ENCODE measurements around the gene DGKI. TPM values are rescaled to one million over a fixed set of nuclear protein-coding genes. Genes with fewer than 3 reads are reported as not detected.
A peak's percentile ranks its signal among the peaks of the same experiment; 100 is the strongest.

Gene DGKI
- total and polyA plus RNA-seq, 9 of the 15 experiments (the other 6 are each of a cell fraction or from before 2014, with no cell fraction given): 0.11 to 0.54 (median 0.15) TPM; not detected in 5

DNA sequence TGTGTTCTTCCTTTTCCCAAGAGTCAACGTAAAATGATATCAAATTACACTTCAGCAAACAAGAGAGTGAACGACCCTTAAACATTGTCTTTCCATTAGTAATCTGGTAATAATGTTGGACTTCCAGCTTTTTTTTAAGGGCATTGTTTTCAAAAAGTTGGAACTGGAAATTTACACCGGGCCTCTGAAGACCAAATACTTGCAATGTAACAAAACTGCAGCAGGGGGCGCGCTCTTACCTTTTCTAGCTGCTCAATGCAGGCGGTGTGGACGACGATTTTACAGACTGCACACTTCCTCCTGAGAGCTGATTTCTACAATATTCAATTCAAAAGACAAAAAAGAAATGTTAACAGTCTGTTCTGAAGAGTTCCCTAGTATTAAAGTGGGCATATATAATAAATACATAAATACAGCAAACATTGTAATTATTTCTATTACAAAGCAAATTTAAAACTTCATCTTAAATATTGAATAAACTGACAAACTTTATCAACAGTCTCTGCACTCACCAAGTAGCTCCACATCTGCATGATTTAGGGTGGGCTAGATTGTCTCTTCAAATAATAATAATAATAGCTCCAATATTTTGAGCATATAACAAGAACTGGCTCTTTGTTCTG lies 190.4 kb downstream of the DGKI start:
- Histone ChIP-seq H3K9me1 (ENCODE audit: control insufficient read depth, insufficient read depth, low read length) (no peaks in the 10 kb centered on the region), H4K20me1 (replicated peaks; ENCODE audit: control insufficient read depth, insufficient read depth, low read length) (no peaks in the 10 kb centered on the region), H3K36me3 (ENCODE audit: control insufficient read depth, insufficient read depth, low read length) (no peaks in the 10 kb centered on the region), H3K79me2 (ENCODE audit: control insufficient read depth, insufficient read depth, low read length) (no peaks in the 10 kb centered on the region), H3K27me3 (ENCODE audit: control insufficient read depth in 2 of 2, insufficient read depth in 2 of 2, low read length in 2 of 2) (peaks cover 6 to 20% of the 10 kb centered on the region in 2 experiments; a peak in 4 of 5 replicates), H3K4me3 (no peak overlapping the region), H3K9ac (ENCODE audit: insufficient read depth in 1 of 2, low read depth in 2 of 2, low read length in 2 of 2) (no peak overlapping the region), H3K4me1 (replicated peaks in 1 of 2; ENCODE audit: control insufficient read depth in 2 of 2, insufficient read depth in 2 of 2, low read length in 2 of 2) (no peaks in the 10 kb centered on the region), H3K4me2 (ENCODE audit: insufficient read depth, low read length) (no peak overlapping the region), H3K27ac (ENCODE audit: extremely low read depth, low read depth, low read length) (no peak overlapping the region), H3K9me3 (replicated peaks; ENCODE audit: control insufficient read depth, insufficient read depth, low read depth, low read length) (no peaks in the 10 kb centered on the region), H2AFZ (ENCODE audit: low read depth, low read length) (0 out of 2 replicates have a peak overlapping the region, but pooled peaks have one; percentile 0)
- FAIRE-seq (peak; percentile 87), ATAC-seq (peak; percentile 96), DNase-seq (ENCODE audit: extremely low read depth in 1 of 4, low spot score in 3 of 4) (peak; percentile 69 to 84 (median 74))
- 2% methylated on average over 8 of the region's 8 CpGs for WGBS (ENCODE audit: insufficient coverage, low coverage, missing lambda C conversion rate)
- POLR2A ChIA-PET: no interaction called here
- intact Hi-C loops (cut with micrococcal nuclease): loop anchor here (1.0 kb wide), 2 partner anchors 243 to 352 kb away; no protein-coding TSS in a partner anchor
- no TSS peak for BruUV-seq (replicated peaks)
- in situ Hi-C loops (cut with MboI): loop anchor here (5.0 kb wide), 2 partner anchors 241 to 351 kb away; no protein-coding TSS in a partner anchor
- CTCF ChIA-PET (ENCODE audit: low intra/inter-chr PET ratio): interaction anchor here (1.4 to 3.0 kb wide), 4 partner anchors 241 to 1083 kb away, joined by 3 to 24 read pairs (median 8); no protein-coding TSS in a partner anchor
- TF ChIP-seq BRF1 (IDR thresholded peaks at IDR 0.05; ENCODE audit: borderline replicate concordance, extremely low read depth, insufficient read length): no peak
- peak; percentile 91 to 93 for TF ChIP-seq RAD21 (CRISPR knock-in tag; conservative IDR thresholded peaks at IDR 0.05 in 1 of 2, IDR thresholded peaks at IDR 0.05 in 1 of 2)
- no peak for TF ChIP-seq POLR3A (IDR thresholded peaks at IDR 0.05; ENCODE audit: borderline replicate concordance, extremely low read depth, insufficient read depth, insufficient read length)
- TF ChIP-seq EP300 (IDR thresholded peaks at IDR 0.05; ENCODE audit: low read length): peak; percentile 10; the same call in 1 of the 2 replicates
- no peak for TF ChIP-seq ZBTB1 (CRISPR knock-in tag; IDR thresholded peaks at IDR 0.05; ENCODE audit: borderline replicate concordance, low read depth)
- TF ChIP-seq, protein P1, sequence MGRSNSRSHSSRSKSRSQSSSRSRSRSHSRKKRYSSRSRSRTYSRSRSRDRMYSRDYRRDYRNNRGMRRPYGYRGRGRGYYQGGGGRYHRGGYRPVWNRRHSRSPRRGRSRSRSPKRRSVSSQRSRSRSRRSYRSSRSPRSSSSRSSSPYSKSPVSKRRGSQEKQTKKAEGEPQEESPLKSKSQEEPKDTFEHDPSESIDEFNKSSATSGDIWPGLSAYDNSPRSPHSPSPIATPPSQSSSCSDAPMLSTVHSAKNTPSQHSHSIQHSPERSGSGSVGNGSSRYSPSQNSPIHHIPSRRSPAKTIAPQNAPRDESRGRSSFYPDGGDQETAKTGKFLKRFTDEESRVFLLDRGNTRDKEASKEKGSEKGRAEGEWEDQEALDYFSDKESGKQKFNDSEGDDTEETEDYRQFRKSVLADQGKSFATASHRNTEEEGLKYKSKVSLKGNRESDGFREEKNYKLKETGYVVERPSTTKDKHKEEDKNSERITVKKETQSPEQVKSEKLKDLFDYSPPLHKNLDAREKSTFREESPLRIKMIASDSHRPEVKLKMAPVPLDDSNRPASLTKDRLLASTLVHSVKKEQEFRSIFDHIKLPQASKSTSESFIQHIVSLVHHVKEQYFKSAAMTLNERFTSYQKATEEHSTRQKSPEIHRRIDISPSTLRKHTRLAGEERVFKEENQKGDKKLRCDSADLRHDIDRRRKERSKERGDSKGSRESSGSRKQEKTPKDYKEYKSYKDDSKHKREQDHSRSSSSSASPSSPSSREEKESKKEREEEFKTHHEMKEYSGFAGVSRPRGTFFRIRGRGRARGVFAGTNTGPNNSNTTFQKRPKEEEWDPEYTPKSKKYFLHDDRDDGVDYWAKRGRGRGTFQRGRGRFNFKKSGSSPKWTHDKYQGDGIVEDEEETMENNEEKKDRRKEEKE (IDR thresholded peaks at IDR 0.05; ENCODE audit: borderline replicate concordance in 1 of 2, control insufficient read depth in 1 of 2, low read depth in 2 of 2, low read length in 1 of 2): no peak
- TF ChIP-seq SRSF9 (IDR thresholded peaks at IDR 0.05; ENCODE audit: borderline replicate concordance, low read depth, low read length): no peak
- peak; percentile 90 for TF ChIP-seq SMC3 (conservative IDR thresholded peaks at IDR 0.05; ENCODE audit: insufficient read depth, low read depth, low read length)
- TF ChIP-seq CHCHD3 (CRISPR knock-in tag; IDR thresholded peaks at IDR 0.05): no peak
- 0 out of 2 replicates have a peak, but pooled peaks have one; percentile 28 for TF ChIP-seq KLF16 (IDR thresholded peaks at IDR 0.05)
- no peak for TF ChIP-seq NFYB (IDR thresholded peaks at IDR 0.05; ENCODE audit: extremely low read depth, insufficient read length)
- TF ChIP-seq, protein P2, sequence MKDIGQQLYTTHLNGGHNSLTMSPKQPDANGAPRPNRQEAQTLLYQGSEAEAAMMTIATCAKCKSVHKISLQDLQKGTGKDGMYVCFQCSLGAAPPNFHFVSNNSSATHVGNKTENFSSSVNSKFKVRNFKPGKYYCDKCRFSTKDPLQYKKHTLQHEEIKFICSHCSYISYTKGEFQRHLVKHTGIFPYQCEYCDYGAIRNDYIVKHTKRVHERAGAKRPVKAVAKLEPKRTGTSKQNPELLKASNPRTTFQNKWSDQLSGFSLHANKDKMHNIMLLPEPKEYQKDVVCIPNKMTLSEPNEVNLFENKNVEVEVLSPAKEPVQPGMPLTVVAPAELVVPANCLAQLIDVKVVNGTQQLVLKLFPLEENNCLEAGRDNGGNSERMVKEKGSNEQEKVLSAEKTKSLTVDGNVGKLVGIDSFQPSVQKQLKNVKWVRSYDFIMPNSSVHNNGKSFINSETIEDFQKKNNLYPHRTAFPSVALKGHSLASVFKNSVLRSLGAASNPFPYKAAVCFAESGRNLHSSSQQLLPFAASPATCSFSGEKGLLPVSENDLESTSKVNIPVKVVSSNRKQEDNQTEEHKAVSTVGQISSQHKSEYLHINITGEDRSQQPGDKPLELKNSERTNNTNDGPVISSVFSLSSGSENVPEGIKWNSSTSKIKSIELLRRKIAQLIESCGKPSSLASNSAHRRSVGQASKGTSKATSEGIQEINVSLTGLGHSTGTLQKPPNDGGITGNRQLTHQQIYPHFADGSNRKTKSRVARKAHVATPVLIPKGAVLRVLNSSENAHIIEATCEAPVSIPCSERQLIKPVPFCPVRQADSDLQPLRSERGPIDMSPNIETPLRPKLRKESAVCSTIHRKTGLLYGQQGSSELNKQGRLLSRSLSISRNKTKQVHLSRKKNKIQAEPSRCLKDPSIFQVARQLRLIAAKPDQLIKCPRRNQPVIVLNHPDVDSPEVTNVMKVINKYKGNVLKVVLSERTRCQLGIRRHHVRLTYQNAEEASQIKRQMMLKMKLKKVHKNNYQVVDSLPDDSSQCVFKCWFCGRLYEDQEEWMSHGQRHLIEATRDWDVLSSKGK (CRISPR knock-in tag; IDR thresholded peaks at IDR 0.05): no peak
